IMR-90 (cell line): ENCODE results near the gene ROMO1. TPM values are rescaled to one million over a fixed set of nuclear protein-coding genes. Genes with fewer than 3 reads are reported as not detected.

Experiments used
- ATAC-seq: fragments of 200-7000 bp; cut with Tn5 transposase; 2 replicates; pipeline ENCODE4 v1.9.1; 2020; ENCODE audit warnings: low read depth, mild to moderate bottlenecking, moderate library complexity
- BruUV-seq: library from RNA; stranded (reverse); fragments of 400-500 nt; replicated peaks from 2 replicates; lab custom pipeline; 2021; lab: Mats Ljungman, UMichigan
- CTCF ChIA-PET: fragments of 300-600 bp; formaldehyde crosslinking; extraction: SDS; loops from one replicate; lab custom pipeline; 2021; ENCODE audit warnings: antibody characterized with exemption; lab: Yijun Ruan, JAX
- POLR2A ChIA-PET: fragments of 300-600 bp; sonication (Branson Sonifier 250); formaldehyde crosslinking; loops from one replicate; lab custom pipeline; 2022; ENCODE audit warnings: antibody characterized with exemption; ENCODE audit not compliant: unreplicated experiment; lab: Charles Lee
- DNase-seq: peaks from one replicate; pipeline ENCODE4 v3.0.0; 2013
- H2AFZ ChIP-seq: replicated peaks from 2 replicates; pipeline ENCODE3; 2013; ENCODE audit warnings: low read length, mild to moderate bottlenecking; ENCODE audit not compliant: poor library complexity
- H2AK5ac ChIP-seq: 2 replicates; pipeline ENCODE4 v1.6.1; 2013; ENCODE audit warnings: low read depth, low read length, inconsistent platforms
- H2AK9ac ChIP-seq: replicated peaks from 2 replicates; pipeline ENCODE3; 2013; ENCODE audit warnings: mild to moderate bottlenecking, low read depth, low read length, moderate library complexity; ENCODE audit not compliant: poor library complexity
- H2BK120ac ChIP-seq: 2 replicates; pipeline ENCODE4 v1.6.1; 2013; ENCODE audit warnings: low read depth, low read length, inconsistent platforms
- H2BK15ac ChIP-seq: 3 replicates; pipeline ENCODE4 v1.6.1; 2013; ENCODE audit warnings: low read depth, low read length, inconsistent platforms
- H2BK20ac ChIP-seq: 2 replicates; pipeline ENCODE4 v1.6.1; 2013; ENCODE audit warnings: low read depth, mild to moderate bottlenecking, inconsistent platforms, low read length, moderate library complexity
- H2BK5ac ChIP-seq: 2 replicates; pipeline ENCODE4 v1.6.1; 2013; ENCODE audit warnings: mild to moderate bottlenecking, low read depth, low read length, inconsistent platforms; ENCODE audit not compliant: poor library complexity, severe bottlenecking
- H3K14ac ChIP-seq: replicated peaks from 2 replicates; pipeline ENCODE4 v1.6.1; 2013; ENCODE audit warnings: low read depth, low read length, inconsistent platforms
- H3K18ac ChIP-seq: 2 replicates; pipeline ENCODE4 v1.6.1; 2013; ENCODE audit warnings: low read depth, low read length, control low read depth
- H3K23ac ChIP-seq: 2 replicates; pipeline ENCODE4 v1.6.1; 2013; ENCODE audit warnings: low read depth, low read length, inconsistent platforms
- H3K27ac ChIP-seq: 2 replicates; pipeline ENCODE4 v1.5.1; 2013; ENCODE audit warnings: mild to moderate bottlenecking, control low read depth, low read length; ENCODE audit not compliant: insufficient read depth
- H3K27me3 ChIP-seq: 2 replicates; pipeline ENCODE4 v1.6.1; 2013; ENCODE audit warnings: low read length; ENCODE audit not compliant: control insufficient read depth, insufficient read depth
- H3K36me3 ChIP-seq: 2 replicates; pipeline ENCODE4 v1.6.1; 2013; ENCODE audit warnings: low read length, mixed read lengths; ENCODE audit not compliant: control insufficient read depth, insufficient read depth
- H3K4ac ChIP-seq: 2 replicates; pipeline ENCODE4 v1.6.1; 2013; ENCODE audit warnings: low read depth, low read length, inconsistent platforms
- H3K4me1 ChIP-seq: 2 replicates; pipeline ENCODE4 v1.6.1; 2013; ENCODE audit warnings: low read length, mixed read lengths; ENCODE audit not compliant: control insufficient read depth, insufficient read depth
- H3K4me2 ChIP-seq: 2 replicates; pipeline ENCODE4 v1.6.1; 2013; ENCODE audit warnings: low read depth, mild to moderate bottlenecking, control low read depth, low read length, moderate library complexity
- H3K4me3 ChIP-seq: 2 replicates; pipeline ENCODE4 v1.5.1; 2013; ENCODE audit warnings: low read depth, mild to moderate bottlenecking, control low read depth, low read length, moderate library complexity; ENCODE audit not compliant: insufficient read depth
- H3K56ac ChIP-seq: 2 replicates; pipeline ENCODE4 v1.6.1; 2013; ENCODE audit warnings: low read length, inconsistent platforms; ENCODE audit not compliant: insufficient read depth; ENCODE audit errors: extremely low read depth
- H3K79me1 ChIP-seq, 2 experiments: 2 replicates each; pipeline ENCODE4 v1.6.1; 2013; ENCODE audit warnings: low read length in 2 of 2, inconsistent platforms in 1 of 2, low read depth in 1 of 2
- H3K9ac ChIP-seq: 2 replicates; pipeline ENCODE4 v1.6.1; 2013; ENCODE audit warnings: low read depth, low read length, control low read depth
- H3K9me1 ChIP-seq: 2 replicates; pipeline ENCODE4 v1.6.1; 2013; ENCODE audit warnings: low read length, inconsistent platforms; ENCODE audit not compliant: insufficient read depth
- H3K9me3 ChIP-seq: 2 replicates; pipeline ENCODE4 v1.6.1; 2013; ENCODE audit warnings: low read length; ENCODE audit not compliant: control insufficient read depth, insufficient read depth
- H4K20me1 ChIP-seq: 2 replicates; pipeline ENCODE4 v1.6.1; 2013; ENCODE audit warnings: low read length, inconsistent platforms; ENCODE audit not compliant: insufficient read depth
- H4K5ac ChIP-seq: 2 replicates; pipeline ENCODE4 v1.6.1; 2013; ENCODE audit warnings: mild to moderate bottlenecking, low read depth, low read length, control low read depth
- H4K8ac ChIP-seq, 2 experiments: 2 replicates each; pipeline ENCODE4 v1.6.1; 2013; ENCODE audit warnings: low read depth in 2 of 2, low read length in 2 of 2, control low read depth in 1 of 2, inconsistent platforms in 1 of 2
- H4K91ac ChIP-seq: 2 replicates; pipeline ENCODE4 v1.6.1; 2013; ENCODE audit warnings: low read depth, low read length, inconsistent platforms; ENCODE audit not compliant: insufficient read depth
- BHLHE40 ChIP-seq: fragments of 150-350 bp; IDR thresholded peaks from 2 replicates; pipeline ENCODE4 v1.6.1; 2016; ENCODE audit warnings: mild to moderate bottlenecking, low read depth, low read length
- CEBPB ChIP-seq: IDR thresholded peaks from 2 replicates; pipeline ENCODE4 v1.6.1; 2012; ENCODE audit warnings: low read depth, low read length, improper control_type of control experiment
- CHD1 ChIP-seq: IDR thresholded peaks from 2 replicates; pipeline ENCODE4 v1.6.1; 2012; ENCODE audit warnings: low read depth, low read length, improper control_type of control experiment
- CTCF ChIP-seq: conservative IDR thresholded peaks from 2 replicates; pipeline ENCODE4 v1.5.1; 2012; ENCODE audit warnings: mild to moderate bottlenecking, low read depth, low read length, improper control_type of control experiment
- FOS ChIP-seq: fragments of 150-350 bp; IDR thresholded peaks from 2 replicates; pipeline ENCODE4 v1.6.1; 2016; ENCODE audit warnings: low read depth, low read length
- MAZ ChIP-seq: IDR thresholded peaks from 2 replicates; pipeline ENCODE4 v1.6.1; 2012; ENCODE audit warnings: low read depth, mild to moderate bottlenecking, low read length, improper control_type of control experiment, moderate library complexity, borderline replicate concordance
- POLR2A ChIP-seq: IDR thresholded peaks from 2 replicates; pipeline ENCODE4 v1.6.1; 2012; ENCODE audit warnings: mild to moderate bottlenecking, low read depth, low read length
- RAD21 ChIP-seq: IDR thresholded peaks from 2 replicates; pipeline ENCODE4 v1.6.1; 2012; ENCODE audit warnings: low read length, improper control_type of control experiment
- RCOR1 ChIP-seq: IDR thresholded peaks from 2 replicates; pipeline ENCODE4 v1.6.1; 2012; ENCODE audit warnings: mild to moderate bottlenecking, low read length, improper control_type of control experiment; ENCODE audit not compliant: insufficient replicate concordance
- SMC3 ChIP-seq: fragments of 150-350 bp; IDR thresholded peaks from 2 replicates; pipeline ENCODE4 v1.6.1; 2016; ENCODE audit warnings: low read depth, mild to moderate bottlenecking, antibody characterized with exemption, low read length, moderate library complexity
- WGBS, 2 experiments: methylation state at CpG; one replicate each; pipeline versions ENCODE4 v1.1.5 to v1.1.7; 2013; ENCODE audit warnings: missing lambda C conversion rate in 2 of 2; ENCODE audit not compliant: insufficient read length in 1 of 2; ENCODE audit errors: extremely low coverage in 2 of 2; 5-methylcytosine and 5-hydroxymethylcytosine counted together
- dilution Hi-C: fragments of 300-500 bp; cut with HindIII; formaldehyde crosslinking; loops from one replicate; pipeline ENCODE4 v1.14.3; 2018; ENCODE audit warnings: low sequenced_read_pairs; ENCODE audit not compliant: unreplicated experiment
- in situ Hi-C: fragments of 300-500 bp; cut with MboI; formaldehyde crosslinking; loops from 3 replicates; pipeline ENCODE4 v1.14.3; 2019; ENCODE audit warnings: low sequenced_read_pairs, inconsistent platforms, mixed read lengths
- intact Hi-C: fragments of 100-400 bp; cut with micrococcal nuclease; formaldehyde crosslinking; loops from 2 replicates; pipeline ENCODE4 v1.10.0; 2022
- polyA plus RNA-seq, 3 experiments: library from polyadenylated mRNA; depleted of rRNA; stranded (reverse); fragments of >200 nt; gene quantifications; 2 replicates each; pipeline ENCODE4 v1.2.3, GENCODE V29; 2012; ENCODE audit warnings: low replicate concordance in 1 of 3
- total RNA-seq: library from RNA; depleted of rRNA; stranded (reverse); fragments of >200 nt; gene quantifications from 2 replicates; pipeline ENCODE4 v1.2.3, GENCODE V29; 2012
- TF ChIP-seq, protein P1 (sequence below): fragments of 150-350 bp; IDR thresholded peaks from 2 replicates; pipeline ENCODE4 v1.6.1; 2016; ENCODE audit warnings: low read depth, mild to moderate bottlenecking, low read length, moderate library complexity, borderline replicate concordance
- TF ChIP-seq, protein P2 (sequence below): fragments of 150-350 bp; IDR thresholded peaks from 2 replicates; pipeline ENCODE4 v1.6.1; 2017; ENCODE audit warnings: mild to moderate bottlenecking, antibody characterized with exemption, low read length, low read depth

The ROMO1 gene
- total and polyA plus RNA-seq, 2 of the 4 experiments (the other 2 are of a cell fraction): 223 to 555 TPM

DNA sequence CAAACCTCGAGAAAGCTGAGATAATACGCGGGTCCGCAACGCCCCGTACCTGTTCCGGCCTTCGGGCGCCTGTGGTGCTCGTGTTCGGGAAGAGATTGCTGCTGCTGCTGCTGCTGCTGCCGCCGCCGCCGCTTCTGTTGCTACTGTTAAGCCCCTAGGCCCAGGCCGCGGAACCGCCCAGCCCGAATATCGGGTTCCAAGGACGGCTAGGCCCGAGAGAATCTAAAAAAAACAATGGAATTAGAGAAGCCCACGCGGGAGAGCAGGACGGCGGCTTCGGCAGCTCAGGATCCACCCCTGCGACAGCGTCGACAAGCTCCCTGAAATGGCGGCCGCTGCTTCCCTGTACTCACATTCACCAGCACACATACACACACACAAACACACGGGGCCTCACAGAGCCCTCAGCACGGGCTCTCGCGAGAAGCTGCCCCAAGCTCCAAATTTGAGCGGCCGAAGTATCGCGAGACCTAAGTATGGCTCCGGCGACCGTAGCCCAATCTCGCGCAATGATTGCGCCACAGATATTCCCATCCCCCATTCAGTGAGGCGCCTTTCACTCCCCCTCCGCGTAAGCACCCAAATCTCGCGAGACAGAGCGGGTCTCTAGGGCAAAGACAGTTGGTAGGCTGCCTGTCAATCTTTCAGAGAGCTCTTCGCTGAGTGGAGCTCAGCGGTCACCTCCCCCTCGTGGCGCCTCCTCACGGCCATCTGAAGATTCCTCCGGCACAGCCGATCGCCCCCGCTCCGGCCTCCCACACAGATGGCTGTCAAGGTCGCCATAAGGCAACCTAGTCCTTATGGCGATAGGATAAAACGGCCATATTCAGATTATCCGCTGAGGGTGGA, 42.9 kb downstream of the ROMO1 start, which contains the start of gene RBM39:
RBM39 (minus strand) TSS at position 369 of the 849 bp plus-strand sequence. CDS start 1,386 bp downstream, outside the sequence.
- ChIA-PET POLR2A (interaction anchor here (0.5 to 2.3 kb wide), 20 partner anchors 10 to 458 kb away, joined by 3 to 13 read pairs (median 4); partner anchors contain the start of genes EIF6 and SCAND1), CTCF (interaction anchor here (1.1 to 1.6 kb wide), 4 partner anchors 27 to 142 kb away, joined by 3 to 6 read pairs (median 4); no protein-coding TSS in a partner anchor)
- TF ChIP-seq, protein P1, sequence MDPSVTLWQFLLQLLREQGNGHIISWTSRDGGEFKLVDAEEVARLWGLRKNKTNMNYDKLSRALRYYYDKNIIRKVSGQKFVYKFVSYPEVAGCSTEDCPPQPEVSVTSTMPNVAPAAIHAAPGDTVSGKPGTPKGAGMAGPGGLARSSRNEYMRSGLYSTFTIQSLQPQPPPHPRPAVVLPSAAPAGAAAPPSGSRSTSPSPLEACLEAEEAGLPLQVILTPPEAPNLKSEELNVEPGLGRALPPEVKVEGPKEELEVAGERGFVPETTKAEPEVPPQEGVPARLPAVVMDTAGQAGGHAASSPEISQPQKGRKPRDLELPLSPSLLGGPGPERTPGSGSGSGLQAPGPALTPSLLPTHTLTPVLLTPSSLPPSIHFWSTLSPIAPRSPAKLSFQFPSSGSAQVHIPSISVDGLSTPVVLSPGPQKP: no peak
- no peak for TF ChIP-seq BHLHE40
- TF ChIP-seq SMC3: no peak; the same call in 1 of the 2 replicates
- peak; percentile 100 for TF ChIP-seq CEBPB
- TF ChIP-seq RAD21: no peak
- peak; percentile 92; the same call in 1 of the 2 replicates for TF ChIP-seq MAZ
- TF ChIP-seq, protein P2, sequence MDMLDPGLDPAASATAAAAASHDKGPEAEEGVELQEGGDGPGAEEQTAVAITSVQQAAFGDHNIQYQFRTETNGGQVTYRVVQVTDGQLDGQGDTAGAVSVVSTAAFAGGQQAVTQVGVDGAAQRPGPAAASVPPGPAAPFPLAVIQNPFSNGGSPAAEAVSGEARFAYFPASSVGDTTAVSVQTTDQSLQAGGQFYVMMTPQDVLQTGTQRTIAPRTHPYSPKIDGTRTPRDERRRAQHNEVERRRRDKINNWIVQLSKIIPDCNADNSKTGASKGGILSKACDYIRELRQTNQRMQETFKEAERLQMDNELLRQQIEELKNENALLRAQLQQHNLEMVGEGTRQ: peak; percentile 76
- peak; percentile 57 for TF ChIP-seq FOS
- peak; percentile 49 for TF ChIP-seq CTCF
- peak; percentile 98 for TF ChIP-seq POLR2A
- TF ChIP-seq RCOR1: no peak
- peak; percentile 87 for TF ChIP-seq CHD1

More for the DNA sequence above, 42.9 kb downstream of the ROMO1 start, which contains the start of gene RBM39:
- H4K5ac ChIP-seq: peak within 1 kb of the TSS; percentile 89
- peak within 1 kb of the TSS; percentile 98 for H3K56ac ChIP-seq
- peak within 1 kb of the TSS; percentile 74 for H3K4me3 ChIP-seq
- dilution Hi-C loops: no loop called here
- peak within 1 kb of the TSS; percentile 97 for H3K4ac ChIP-seq
- peak within 1 kb of the TSS; percentile 84 to 96 for H4K8ac ChIP-seq
- peaks cover 24% of the 10 kb centered on the region for H3K36me3 ChIP-seq
- peaks cover 9% of the 10 kb centered on the region for H3K9me1 ChIP-seq
- peak within 1 kb of the TSS; percentile 100 for H2AK9ac ChIP-seq
- ATAC-seq (peak; percentile 93), DNase-seq (peak; percentile 100)
- H3K9me3 ChIP-seq: no peaks in the 10 kb centered on the region
- H3K14ac ChIP-seq: peak within 1 kb of the TSS; percentile 99
- peaks cover 0 to 19% of the 10 kb centered on the region in 2 experiments; a peak in 2 of 4 replicates for H3K79me1 ChIP-seq
- H4K91ac ChIP-seq: peak within 1 kb of the TSS; percentile 99
- in situ Hi-C loops: loop anchor here (10.0 kb wide), 1 partner anchor 143 kb away; no protein-coding TSS in a partner anchor
- H4K20me1 ChIP-seq: peaks cover 43% of the 10 kb centered on the region
- peak within 1 kb of the TSS; percentile 96 for H2AK5ac ChIP-seq
- no TSS peak for BruUV-seq
- peak within 1 kb of the TSS; percentile 30; the same call in 2 of the 3 replicates for H2BK15ac ChIP-seq
- H3K4me2 ChIP-seq: peak within 1 kb of the TSS; percentile 90
- H3K18ac ChIP-seq: peak within 1 kb of the TSS; percentile 88
- intact Hi-C loops: loop anchor here (1.0 to 5.0 kb wide), 5 partner anchors 27 to 210 kb away; partner anchors contain the start of genes CPNE1, RBM12 and SCAND1
- peak within 1 kb of the TSS; percentile 96 for H3K27ac ChIP-seq
- H2BK5ac ChIP-seq: peak within 1 kb of the TSS; percentile 94
- H2BK20ac ChIP-seq: peak within 1 kb of the TSS; percentile 18; the same call in 1 of the 2 replicates
- peaks cover 7% of the 10 kb centered on the region for H3K4me1 ChIP-seq
- H3K23ac ChIP-seq: peak within 1 kb of the TSS; percentile 92
- peak within 1 kb of the TSS; percentile 96 for H3K9ac ChIP-seq
- H2BK120ac ChIP-seq: peak within 1 kb of the TSS; percentile 79
- WGBS, 2 experiments: 0% methylated on average over 41 of the region's 66 CpGs; no CpG with 5 or more reads in 1 of the 2 experiments
- H2AFZ ChIP-seq: peak within 1 kb of the TSS; percentile 87
- H3K27me3 ChIP-seq: no peaks in the 10 kb centered on the region
